Body of pancreas (tissue), 4 donors: ENCODE measurements around the gene C21orf91.
"Not testable (repeated sequence)": the region's sequence is repeated elsewhere in the genome, so short reads cannot be mapped to it uniquely, and the experiment has no call there.

Experiments
- CTCF ChIP-seq, 7 experiments: fragments of 450-650 bp in 4 of 7; fragments of 200-600 bp in 3 of 7; sonication (generic) in 3 of 7; IDR thresholded peaks; one replicate each; pipeline ENCODE4 v1.5.1; 2016 to 2019; ENCODE audit warnings: antibody characterized with exemption in 7 of 7
- POLR2A ChIP-seq, 3 donors: fragments of 450-650 bp; IDR thresholded peaks; one replicate each; pipeline ENCODE4 v1.6.1; 2016; ENCODE audit warnings: antibody characterized with exemption in 3 of 3, mild to moderate bottlenecking in 2 of 3

GRCh38 chr21:17775021-17775420 lies 44.1 kb downstream of the C21orf91 start:
- TF ChIP-seq CTCF, POLR2A (IDR thresholded peaks at IDR 0.05): not testable (repeated sequence)
